DND-41 (cell line): ENCODE results near the gene HECTD1.

Experiments used
- EZH2 ChIP-seq: IDR thresholded peaks from 3 replicates; pipeline ENCODE4 v1.6.1; 2012; ENCODE audit warnings: borderline replicate concordance, low read depth, mild to moderate bottlenecking, moderate library complexity, low read length, inconsistent platforms; ENCODE audit not compliant: severe bottlenecking
- TF ChIP-seq, protein P1 (sequence below): IDR thresholded peaks from 2 replicates; pipeline ENCODE4 v1.5.1; 2012; ENCODE audit warnings: borderline replicate concordance, low read length, moderate library complexity, mild to moderate bottlenecking; ENCODE audit not compliant: poor library complexity, severe bottlenecking; ENCODE audit errors: extremely low read depth

DNA sequence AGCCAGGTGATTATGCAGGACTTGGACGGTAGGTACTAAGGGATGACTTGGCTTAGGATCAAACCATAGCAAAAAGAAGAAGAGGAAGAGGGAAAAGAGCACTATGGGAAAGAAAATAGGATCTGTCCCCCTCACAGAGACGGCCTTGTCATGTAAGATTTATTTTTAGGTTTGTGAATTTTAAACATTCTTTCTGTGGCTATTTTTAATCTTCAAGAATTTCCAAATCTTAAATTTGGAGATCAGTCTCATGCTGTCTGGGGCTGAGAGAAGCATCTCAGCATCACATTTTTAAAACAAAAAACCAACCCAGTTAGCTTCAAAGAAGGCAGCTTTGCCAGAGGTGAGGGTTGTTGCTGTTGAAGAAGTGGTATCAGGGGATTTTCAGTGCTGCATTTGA lies 128.8 kb downstream of the HECTD1 start:
- TF ChIP-seq, protein P1, sequence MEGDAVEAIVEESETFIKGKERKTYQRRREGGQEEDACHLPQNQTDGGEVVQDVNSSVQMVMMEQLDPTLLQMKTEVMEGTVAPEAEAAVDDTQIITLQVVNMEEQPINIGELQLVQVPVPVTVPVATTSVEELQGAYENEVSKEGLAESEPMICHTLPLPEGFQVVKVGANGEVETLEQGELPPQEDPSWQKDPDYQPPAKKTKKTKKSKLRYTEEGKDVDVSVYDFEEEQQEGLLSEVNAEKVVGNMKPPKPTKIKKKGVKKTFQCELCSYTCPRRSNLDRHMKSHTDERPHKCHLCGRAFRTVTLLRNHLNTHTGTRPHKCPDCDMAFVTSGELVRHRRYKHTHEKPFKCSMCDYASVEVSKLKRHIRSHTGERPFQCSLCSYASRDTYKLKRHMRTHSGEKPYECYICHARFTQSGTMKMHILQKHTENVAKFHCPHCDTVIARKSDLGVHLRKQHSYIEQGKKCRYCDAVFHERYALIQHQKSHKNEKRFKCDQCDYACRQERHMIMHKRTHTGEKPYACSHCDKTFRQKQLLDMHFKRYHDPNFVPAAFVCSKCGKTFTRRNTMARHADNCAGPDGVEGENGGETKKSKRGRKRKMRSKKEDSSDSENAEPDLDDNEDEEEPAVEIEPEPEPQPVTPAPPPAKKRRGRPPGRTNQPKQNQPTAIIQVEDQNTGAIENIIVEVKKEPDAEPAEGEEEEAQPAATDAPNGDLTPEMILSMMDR, result no peak
- TF ChIP-seq EZH2, result no peak
